Skeletal muscle cell (primary cell): ENCODE measurements around the gene EPHB2.

Experiments
- DNase-seq: peaks from one replicate; pipeline ENCODE4 v3.0.0-alpha.2; 2010; ENCODE audit warnings: low read depth
- H3K4me3 ChIP-seq: 2 replicates; pipeline ENCODE4 v1.5.1; 2011; ENCODE audit warnings: low read depth, mild to moderate bottlenecking, control low read depth, low read length, moderate library complexity

The EPHB2 gene

GRCh38 chr1:22887491-22887890 is 176.9 kb downstream of the EPHB2 start:
- H3K4me3 ChIP-seq: no peak overlapping the region
- DNase-seq: no peak

GRCh38 chr1:22888320-22889075 is 177.9 kb downstream of the EPHB2 start:
- DNase-seq: no peak
- H3K4me3 ChIP-seq: no peak overlapping the region

GRCh38 chr1:22889213-22889827 is 178.7 kb downstream of the EPHB2 start:
- no peak for DNase-seq
- no peak overlapping the region for H3K4me3 ChIP-seq

GRCh38 chr1:22892789-22893188 is 182.2 kb downstream of the EPHB2 start:
- no peak overlapping the region for H3K4me3 ChIP-seq
- no peak for DNase-seq

GRCh38 chr1:22893292-22893691 is 182.7 kb downstream of the EPHB2 start:
- no peak for DNase-seq
- H3K4me3 ChIP-seq: no peak overlapping the region

- H3K4me3 ChIP-seq: no peak overlapping the region
- no peak for DNase-seq
These were observed 184.7 kb downstream of the EPHB2 start for GRCh38 chr1:22895357-22895756.

GRCh38 chr1:22896184-22896583 is 185.5 kb downstream of the EPHB2 start:
- no peak for DNase-seq
- H3K4me3 ChIP-seq: no peak overlapping the region

- DNase-seq: no peak
- no peak overlapping the region for H3K4me3 ChIP-seq
These were observed 189.8 kb downstream of the EPHB2 start for GRCh38 chr1:22900451-22900850.

GRCh38 chr1:22903113-22903512 is 192.5 kb downstream of the EPHB2 start:
- H3K4me3 ChIP-seq: no peak overlapping the region
- no peak for DNase-seq

- no peak for DNase-seq
- H3K4me3 ChIP-seq: no peak overlapping the region
These were observed 196.3 kb downstream of the EPHB2 start for GRCh38 chr1:22906968-22907367.

- no peak for DNase-seq
- H3K4me3 ChIP-seq: no peak overlapping the region
These were observed 196.9 kb downstream of the EPHB2 start for GRCh38 chr1:22907528-22907927.

- no peak overlapping the region for H3K4me3 ChIP-seq
- no peak for DNase-seq
These were observed 198.3 kb downstream of the EPHB2 start for GRCh38 chr1:22908880-22909426.

- no peak overlapping the region for H3K4me3 ChIP-seq
- DNase-seq: no peak
These were observed 199.6 kb downstream of the EPHB2 start for GRCh38 chr1:22910286-22910685.

- DNase-seq: no peak
- no peak overlapping the region for H3K4me3 ChIP-seq
These were observed 200.5 kb downstream of the EPHB2 start for GRCh38 chr1:22910986-22911651.

- no peak overlapping the region for H3K4me3 ChIP-seq
- no peak for DNase-seq
These were observed 201.7 kb downstream of the EPHB2 start for GRCh38 chr1:22912311-22912710.

- no peak for DNase-seq
- no peak overlapping the region for H3K4me3 ChIP-seq
These were observed 202.9 kb downstream of the EPHB2 start for GRCh38 chr1:22913421-22914141.

GRCh38 chr1:22914156-22914555 is 203.5 kb downstream of the EPHB2 start:
- no peak for DNase-seq
- H3K4me3 ChIP-seq: no peak overlapping the region

- DNase-seq: no peak
- H3K4me3 ChIP-seq: no peak overlapping the region
These were observed 204.1 kb downstream of the EPHB2 start for GRCh38 chr1:22914633-22915217.

GRCh38 chr1:22915231-22915630 is 204.6 kb downstream of the EPHB2 start:
- no peak for DNase-seq
- no peak overlapping the region for H3K4me3 ChIP-seq
